ENCODE measurements around the gene AIPL1.

AIPL1 gene

DNA sequence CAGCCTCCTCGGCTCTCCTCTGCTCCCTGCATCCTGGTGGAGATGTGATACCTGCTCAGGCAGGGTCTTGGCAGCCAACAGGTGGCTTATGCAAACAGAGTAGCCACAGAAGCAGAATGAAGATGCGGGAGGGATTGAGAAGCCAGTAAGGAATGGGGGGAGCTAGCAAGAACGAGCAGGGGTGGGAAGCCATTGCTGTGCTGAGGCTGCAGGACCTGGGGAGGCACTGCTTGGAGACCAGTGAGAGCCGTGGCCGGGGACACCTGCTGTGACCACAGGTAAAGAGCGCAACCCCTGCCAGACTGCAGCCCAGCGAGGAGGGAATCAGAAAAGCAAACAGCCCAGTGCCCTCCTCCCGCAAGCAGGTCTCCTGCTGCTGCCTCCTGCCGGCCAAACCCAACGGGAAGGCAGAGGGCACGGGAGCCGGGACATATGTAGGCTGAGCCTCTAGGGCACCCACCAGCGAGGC lies 14.7 kb downstream of the AIPL1 start:
- TF ChIP-seq, protein P1, sequence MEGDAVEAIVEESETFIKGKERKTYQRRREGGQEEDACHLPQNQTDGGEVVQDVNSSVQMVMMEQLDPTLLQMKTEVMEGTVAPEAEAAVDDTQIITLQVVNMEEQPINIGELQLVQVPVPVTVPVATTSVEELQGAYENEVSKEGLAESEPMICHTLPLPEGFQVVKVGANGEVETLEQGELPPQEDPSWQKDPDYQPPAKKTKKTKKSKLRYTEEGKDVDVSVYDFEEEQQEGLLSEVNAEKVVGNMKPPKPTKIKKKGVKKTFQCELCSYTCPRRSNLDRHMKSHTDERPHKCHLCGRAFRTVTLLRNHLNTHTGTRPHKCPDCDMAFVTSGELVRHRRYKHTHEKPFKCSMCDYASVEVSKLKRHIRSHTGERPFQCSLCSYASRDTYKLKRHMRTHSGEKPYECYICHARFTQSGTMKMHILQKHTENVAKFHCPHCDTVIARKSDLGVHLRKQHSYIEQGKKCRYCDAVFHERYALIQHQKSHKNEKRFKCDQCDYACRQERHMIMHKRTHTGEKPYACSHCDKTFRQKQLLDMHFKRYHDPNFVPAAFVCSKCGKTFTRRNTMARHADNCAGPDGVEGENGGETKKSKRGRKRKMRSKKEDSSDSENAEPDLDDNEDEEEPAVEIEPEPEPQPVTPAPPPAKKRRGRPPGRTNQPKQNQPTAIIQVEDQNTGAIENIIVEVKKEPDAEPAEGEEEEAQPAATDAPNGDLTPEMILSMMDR (IDR thresholded peaks at IDR 0.05; ENCODE audit: low read length) = peak; percentile 54
- no peak for TF ChIP-seq EZH2phosphoT487 (IDR thresholded peaks at IDR 0.05; ENCODE audit: low read length)
- peaks cover 18% of the 10 kb centered on the region for H3K27me3 ChIP-seq (replicated peaks; ENCODE audit: insufficient read depth, low read length)
- H3K9me2 ChIP-seq (replicated peaks; ENCODE audit: insufficient read depth, low read length) = no peaks in the 10 kb centered on the region
- DNase-seq = peak; percentile 31
- no peaks in the 10 kb centered on the region for H3K79me2 ChIP-seq (ENCODE audit: low read length)
- H3K36me3 ChIP-seq (replicated peaks; ENCODE audit: insufficient read depth, low read length) = no peaks in the 10 kb centered on the region
- H3K4me2 ChIP-seq (ENCODE audit: low read depth, low read length) = 0 out of 2 replicates have a peak overlapping the region, but pooled peaks have one; percentile 16
- no peak overlapping the region for H2AFZ ChIP-seq (ENCODE audit: low read length)
- H3K9ac ChIP-seq (ENCODE audit: low read length) = no peak overlapping the region
- H3F3A ChIP-seq (ENCODE audit: insufficient read depth, low read length) = no peaks in the 10 kb centered on the region
- 0 out of 2 replicates have a peak, but pooled peaks cover 7% of the 10 kb centered on the region for H3K4me1 ChIP-seq (ENCODE audit: low read length)
- H3K27ac ChIP-seq (ENCODE audit: low read length) = no peak overlapping the region
- no peaks in the 10 kb centered on the region for H4K20me1 ChIP-seq (ENCODE audit: insufficient read depth, low read length)
- H3K9me3 ChIP-seq (replicated peaks; ENCODE audit: insufficient read depth, low read length) = no peaks in the 10 kb centered on the region
- H3K4me3 ChIP-seq (ENCODE audit: low read length) = no peak overlapping the region

DNA sequence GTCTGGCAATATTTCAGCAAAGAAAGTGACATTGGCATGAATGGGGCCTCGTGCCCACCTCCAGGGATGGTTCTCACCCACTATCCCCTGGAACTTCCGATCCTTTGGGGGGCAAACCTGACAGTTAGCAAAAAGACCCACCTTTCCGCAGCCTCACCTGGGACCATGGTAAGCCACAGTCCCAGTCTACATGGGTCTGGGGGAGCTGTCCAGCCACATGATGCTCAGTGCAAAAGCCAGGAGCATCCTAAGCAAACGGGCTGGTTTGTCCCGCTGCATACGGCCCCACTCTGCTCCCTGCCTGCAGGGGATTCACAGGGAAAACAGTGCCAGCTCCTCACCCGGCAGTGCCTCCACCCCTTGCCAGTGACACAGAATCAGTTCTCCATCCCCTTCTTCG lies 19.3 kb downstream of the AIPL1 start:
- peaks cover 18% of the 10 kb centered on the region; the same call in 1 of the 2 replicates for H3K27me3 ChIP-seq (replicated peaks; ENCODE audit: insufficient read depth, low read length)
- H4K20me1 ChIP-seq (ENCODE audit: insufficient read depth, low read length) = no peaks in the 10 kb centered on the region
- H3K4me3 ChIP-seq (ENCODE audit: low read length) = no peak overlapping the region
- DNase-seq = no peak
- no peak for TF ChIP-seq EZH2 (optimal IDR thresholded peaks at IDR 0.05; ENCODE audit: low read depth, low read length)
- TF ChIP-seq EZH2phosphoT487 (IDR thresholded peaks at IDR 0.05; ENCODE audit: low read length) = no peak
- TF ChIP-seq, protein P1 (IDR thresholded peaks at IDR 0.05; ENCODE audit: low read length) = no peak
- no peak overlapping the region for H2AFZ ChIP-seq (ENCODE audit: low read length)
- no peak overlapping the region for H3K9ac ChIP-seq (ENCODE audit: low read length)
- H3K9me2 ChIP-seq (replicated peaks; ENCODE audit: insufficient read depth, low read length) = no peaks in the 10 kb centered on the region
- no peak overlapping the region for H3K4me2 ChIP-seq (ENCODE audit: low read depth, low read length)
- H3K9me3 ChIP-seq (replicated peaks; ENCODE audit: insufficient read depth, low read length) = no peaks in the 10 kb centered on the region
- no peaks in the 10 kb centered on the region for H3K36me3 ChIP-seq (replicated peaks; ENCODE audit: insufficient read depth, low read length)
- no peaks in the 10 kb centered on the region for H3K79me2 ChIP-seq (ENCODE audit: low read length)
- H3K4me1 ChIP-seq (ENCODE audit: low read length) = 0 out of 2 replicates have a peak, but pooled peaks cover 3% of the 10 kb centered on the region
- H3F3A ChIP-seq (ENCODE audit: insufficient read depth, low read length) = no peaks in the 10 kb centered on the region
- no peak overlapping the region for H3K27ac ChIP-seq (ENCODE audit: low read length)

DNA sequence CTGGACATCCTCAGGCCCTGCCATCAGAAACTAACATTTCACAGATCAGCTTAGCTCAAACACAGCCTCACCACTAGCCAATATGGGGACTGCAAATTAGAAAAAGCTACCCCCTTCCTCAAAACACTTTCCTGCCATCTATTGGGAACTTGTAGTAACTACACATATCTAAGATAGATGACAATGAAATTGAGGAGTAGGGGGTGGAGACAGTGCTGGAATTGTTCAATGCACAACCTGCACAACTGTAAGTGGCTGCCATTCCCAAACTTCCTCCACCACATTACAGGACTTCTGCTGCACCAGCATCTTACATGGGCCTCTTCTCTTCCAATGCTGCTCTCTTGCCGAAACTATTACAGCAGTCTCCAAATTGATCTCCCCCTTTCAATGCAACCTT lies 21.9 kb downstream of the AIPL1 start:
- H3K9me2 ChIP-seq (replicated peaks; ENCODE audit: insufficient read depth, low read length) = no peaks in the 10 kb centered on the region
- no peaks in the 10 kb centered on the region for H3K4me1 ChIP-seq (ENCODE audit: low read length)
- H3K36me3 ChIP-seq (replicated peaks; ENCODE audit: insufficient read depth, low read length) = no peaks in the 10 kb centered on the region
- H4K20me1 ChIP-seq (ENCODE audit: insufficient read depth, low read length) = no peaks in the 10 kb centered on the region
- no peaks in the 10 kb centered on the region for H3K79me2 ChIP-seq (ENCODE audit: low read length)
- no peak overlapping the region for H3K9ac ChIP-seq (ENCODE audit: low read length)
- H3K27me3 ChIP-seq (replicated peaks; ENCODE audit: insufficient read depth, low read length) = peaks cover 26% of the 10 kb centered on the region
- H3K4me3 ChIP-seq (ENCODE audit: low read length) = no peak overlapping the region
- H2AFZ ChIP-seq (ENCODE audit: low read length) = no peak overlapping the region
- no peaks in the 10 kb centered on the region for H3K9me3 ChIP-seq (replicated peaks; ENCODE audit: insufficient read depth, low read length)
- no peak overlapping the region for H3K4me2 ChIP-seq (ENCODE audit: low read depth, low read length)
- peak; percentile 71 for DNase-seq
- no peaks in the 10 kb centered on the region for H3F3A ChIP-seq (ENCODE audit: insufficient read depth, low read length)
- no peak overlapping the region for H3K27ac ChIP-seq (ENCODE audit: low read length)
- TF ChIP-seq, protein P1 (IDR thresholded peaks at IDR 0.05; ENCODE audit: low read length) = peak; percentile 54
- TF ChIP-seq EZH2phosphoT487 (IDR thresholded peaks at IDR 0.05; ENCODE audit: low read length) (no peak), EZH2 (optimal IDR thresholded peaks at IDR 0.05; ENCODE audit: low read depth, low read length) (no peak)
